Measurements from ENCODE around the gene ACSF3. TPM values are rescaled to one million over a fixed set of nuclear protein-coding genes. Genes with fewer than 3 reads are reported as not detected.

The ACSF3 gene
- total and polyA plus RNA-seq, 2 donors (not counting 1 experiment from before 2014, with no cell fraction given) = 45.2 to 113 TPM

- TF ChIP-seq EZH2 (IDR thresholded peaks at IDR 0.05; ENCODE audit: borderline replicate concordance, insufficient read depth, low read depth, low read length, poor library complexity, severe bottlenecking) (no peak), CTCF (IDR thresholded peaks at IDR 0.05) (no peak)
- ChIA-PET CTCF (no interaction called here), POLR2A (no interaction called here)
- Mint-ChIP-seq H3K9me3 (ENCODE audit: insufficient read depth) (no peaks in the 10 kb centered on the region), H3K4me3 (no peak overlapping the region), H3K4me1 (peaks cover 31% of the 10 kb centered on the region), H3K27me3 (no peaks in the 10 kb centered on the region), H3K27ac (no peak overlapping the region)
- Histone ChIP-seq H4K20me1 (ENCODE audit: control insufficient read depth, insufficient read depth, low read length, poor library complexity, severe bottlenecking) (no peaks in the 10 kb centered on the region), H3K27ac (ENCODE audit: low read length in 2 of 2) (no peak overlapping the region), H2AFZ (ENCODE audit: insufficient read depth, low read depth, low read length, poor library complexity, severe bottlenecking) (no peak overlapping the region), H3K9me3 (ENCODE audit: control extremely low read depth in 1 of 3, control insufficient read depth in 2 of 3, insufficient read depth in 1 of 3, low read length in 2 of 3) (peaks cover 0 to 5% (median 0%) of the 10 kb centered on the region in 3 donors), H3K79me2 (ENCODE audit: control insufficient read depth, insufficient read depth, low read length) (no peaks in the 10 kb centered on the region), H3K4me2 (replicated peaks; ENCODE audit: low read depth, low read length, poor library complexity, severe bottlenecking) (no peak overlapping the region), H3K36me3 (replicated peaks in 1 of 2; ENCODE audit: control extremely low read depth in 1 of 2, control insufficient read depth in 1 of 2, extremely low read depth in 1 of 2, insufficient read depth in 2 of 2, low read length in 1 of 2) (no peaks in the 10 kb centered on the region), H3K9ac (ENCODE audit: low read length) (no peak overlapping the region), H3K4me3 (ENCODE audit: control extremely low read depth in 1 of 5, extremely low read depth in 1 of 5, insufficient read depth in 1 of 5, low read depth in 2 of 5, low read length in 4 of 5) (no peak overlapping the region), H3K4me1 (ENCODE audit: control insufficient read depth in 2 of 2, insufficient read depth in 2 of 2, low read length in 2 of 2) (peaks cover 16 to 41% of the 10 kb centered on the region in 2 donors), H3K27me3 (replicated peaks in 1 of 4; ENCODE audit: control extremely low read depth in 1 of 4, control insufficient read depth in 3 of 4, insufficient read depth in 4 of 4, low read length in 3 of 4) (peaks cover 0 to 4% (median 0%) of the 10 kb centered on the region in 4 experiments)
- ATAC-seq (ENCODE audit: low read depth) (no peak), DNase-seq (no peak)
- 97% methylated on average over 3 of the region's 9 CpGs for WGBS (ENCODE audit: insufficient coverage)
- intact Hi-C loops (cut with micrococcal nuclease) = no loop called here
Measured at GRCh38 chr16:89058812-89059211, 34.8 kb upstream of the ACSF3 start.

- H3K9me3 ChIP-seq (ENCODE audit: control extremely low read depth in 1 of 3, control insufficient read depth in 2 of 3, insufficient read depth in 1 of 3, low read length in 2 of 3) = peaks cover 0 to 6% (median 0%) of the 10 kb centered on the region in 3 donors
- H3K27ac ChIP-seq (ENCODE audit: low read length in 2 of 2) = peak overlapping the region; percentile 51 to 74
- H3K4me1 ChIP-seq (ENCODE audit: control insufficient read depth in 2 of 2, insufficient read depth in 2 of 2, low read length in 2 of 2) = peaks cover 27 to 56% of the 10 kb centered on the region in 2 donors
- Mint-ChIP-seq H3K27me3 (no peaks in the 10 kb centered on the region), H3K4me1 (peaks cover 43% of the 10 kb centered on the region), H3K27ac (peak overlapping the region; percentile 90), H3K9me3 (ENCODE audit: insufficient read depth) (no peaks in the 10 kb centered on the region), H3K4me3 (peak overlapping the region; percentile 63)
- no peaks in the 10 kb centered on the region for H3K36me3 ChIP-seq (replicated peaks in 1 of 2; ENCODE audit: control extremely low read depth in 1 of 2, control insufficient read depth in 1 of 2, extremely low read depth in 1 of 2, insufficient read depth in 2 of 2, low read length in 1 of 2)
- peak overlapping the region; percentile 33 for H3K9ac ChIP-seq (ENCODE audit: low read length)
- ChIA-PET POLR2A (interaction anchor here (0.6 to 0.7 kb wide), 3 partner anchors 15 to 132 kb away, joined by 3 to 13 read pairs (median 3); no protein-coding TSS in a partner anchor), CTCF (no interaction called here)
- WGBS (ENCODE audit: insufficient coverage) = 66% methylated on average over 12 of the region's 12 CpGs
- H3K4me2 ChIP-seq (replicated peaks; ENCODE audit: low read depth, low read length, poor library complexity, severe bottlenecking) = peak overlapping the region; percentile 36
- intact Hi-C loops (cut with micrococcal nuclease) = no loop called here
- no peaks in the 10 kb centered on the region for H3K79me2 ChIP-seq (ENCODE audit: control insufficient read depth, insufficient read depth, low read length)
- TF ChIP-seq EZH2 (IDR thresholded peaks at IDR 0.05; ENCODE audit: borderline replicate concordance, insufficient read depth, low read depth, low read length, poor library complexity, severe bottlenecking) = no peak
- no peak for TF ChIP-seq CTCF (IDR thresholded peaks at IDR 0.05)
- H3K27me3 ChIP-seq (replicated peaks in 1 of 4; ENCODE audit: control extremely low read depth in 1 of 4, control insufficient read depth in 3 of 4, insufficient read depth in 4 of 4, low read length in 3 of 4) = peaks cover 0 to 4% (median 0%) of the 10 kb centered on the region in 4 experiments
- ATAC-seq (ENCODE audit: low read depth) = peak; percentile 80
- no peaks in the 10 kb centered on the region for H4K20me1 ChIP-seq (ENCODE audit: control insufficient read depth, insufficient read depth, low read length, poor library complexity, severe bottlenecking)
- no peak overlapping the region for H3K4me3 ChIP-seq (ENCODE audit: control extremely low read depth in 1 of 5, extremely low read depth in 1 of 5, insufficient read depth in 1 of 5, low read depth in 2 of 5, low read length in 4 of 5)
- DNase-seq = peak; percentile 87
- H2AFZ ChIP-seq (ENCODE audit: insufficient read depth, low read depth, low read length, poor library complexity, severe bottlenecking) = peak overlapping the region; percentile 30
Measured at GRCh38 chr16:89060207-89060794, 33.4 kb upstream of the ACSF3 start.

All from B cell (primary cell).